ENCODE measurements around the gene CHERP.
A peak's percentile ranks its signal among the peaks of the same experiment; 100 is the strongest.
"Not testable (repeated sequence)": the region's sequence is repeated elsewhere in the genome, so short reads cannot be mapped to it uniquely, and the experiment has no call there.

The CHERP gene

DNA sequence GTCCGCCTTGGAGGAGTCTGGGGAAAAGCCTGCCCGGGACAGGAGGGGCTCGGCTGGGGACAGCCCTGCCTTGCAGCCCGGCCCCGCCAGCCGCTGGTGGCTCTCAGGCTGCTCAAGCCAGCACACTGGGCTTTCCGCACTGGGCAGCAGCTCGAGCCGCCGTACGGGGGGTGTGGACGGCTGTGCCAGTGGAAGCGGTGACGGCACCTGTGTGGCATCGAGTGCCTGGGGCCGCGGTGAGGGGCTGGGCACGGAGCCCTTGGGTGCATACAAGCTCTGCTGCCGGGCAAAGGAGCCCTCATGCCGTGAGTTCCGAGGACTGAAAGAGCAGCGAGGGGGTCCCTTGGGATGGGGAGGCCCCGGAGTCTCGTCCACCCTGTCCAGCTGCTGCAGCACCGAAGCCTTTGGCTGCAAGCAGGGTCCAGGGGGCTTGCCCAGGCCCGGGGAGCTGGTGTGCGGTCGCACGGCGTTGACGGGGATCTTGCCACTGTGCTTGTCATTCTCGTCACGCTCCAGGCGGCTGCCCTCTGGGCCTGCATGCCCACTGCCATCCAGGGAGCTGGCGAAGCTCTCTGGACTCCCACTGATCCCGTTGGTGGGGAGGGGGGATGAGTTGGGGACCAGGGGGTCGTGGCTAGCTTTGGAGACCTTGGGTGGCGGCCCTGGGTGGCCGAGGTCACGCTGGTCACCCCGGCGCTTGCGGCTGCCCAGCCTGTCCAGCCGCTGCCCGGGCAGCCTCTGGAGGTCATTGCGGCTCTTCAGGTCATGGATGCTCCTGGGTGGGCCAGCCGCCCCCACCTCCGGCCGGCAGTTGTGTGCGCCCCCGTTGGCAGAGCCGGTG lies 34.7 kb upstream of the CHERP start:
- DNase-seq: no peak

DNA sequence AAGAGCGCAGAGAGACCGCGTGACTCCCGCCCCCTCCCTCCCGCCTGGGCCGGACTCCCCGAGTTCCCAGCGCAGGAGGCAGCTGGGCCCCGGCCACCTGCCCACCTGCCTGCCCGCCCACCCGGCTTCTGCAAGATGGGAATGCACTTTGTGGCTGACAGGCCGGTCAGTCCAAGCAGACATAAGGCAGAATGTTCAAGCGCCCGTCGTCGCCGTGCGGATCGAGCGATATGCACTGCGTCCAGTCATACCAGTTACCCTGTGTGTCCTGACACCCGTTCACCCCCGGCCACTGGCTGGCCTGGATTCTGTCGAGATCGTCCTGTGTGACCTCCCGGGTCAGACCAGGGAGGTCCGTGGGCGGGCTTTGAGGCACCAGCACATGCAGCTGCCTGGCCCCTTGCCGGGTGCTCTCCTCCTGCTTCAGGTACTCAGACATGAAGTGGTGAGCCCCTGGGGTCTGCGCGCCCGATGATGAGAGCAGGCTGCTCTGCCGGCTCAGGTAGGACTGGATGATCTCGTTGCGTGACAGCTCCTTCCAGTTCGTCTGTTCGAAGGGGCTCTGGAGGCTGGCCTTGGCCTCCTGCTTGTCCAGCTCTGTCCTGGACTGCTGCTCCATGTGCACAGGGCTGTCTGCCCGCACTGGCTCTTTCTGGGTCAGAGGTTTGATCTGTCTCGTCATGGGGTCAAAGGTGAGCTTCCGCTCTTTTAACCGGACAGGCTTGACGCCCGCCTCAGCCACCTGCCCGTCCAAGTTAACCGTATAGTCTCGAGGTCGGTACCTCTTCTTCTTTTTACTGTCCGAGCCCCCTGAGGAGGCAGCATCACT lies 33.8 kb upstream of the CHERP start:
- DNase-seq: no peak

DNA sequence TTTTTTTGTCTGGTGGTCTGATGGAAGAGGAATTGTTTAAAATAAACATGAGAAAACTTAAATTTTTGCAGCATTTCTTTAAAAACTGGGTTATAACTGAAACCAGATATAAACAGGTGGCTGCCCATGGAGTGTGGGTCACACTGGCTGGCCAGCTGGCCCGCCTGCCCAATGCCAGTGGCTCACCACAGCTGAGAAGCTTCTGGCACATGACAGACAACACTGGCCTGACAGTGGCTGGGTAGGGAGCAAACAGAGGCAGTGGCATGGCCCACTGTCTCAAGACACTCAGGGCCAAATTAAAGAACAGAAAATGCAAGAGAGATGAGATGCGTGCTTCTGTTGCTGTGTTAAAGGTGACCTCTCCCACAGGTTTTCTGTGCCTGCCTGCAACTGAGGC lies 33.0 kb upstream of the CHERP start:
- DNase-seq: no peak

DNA sequence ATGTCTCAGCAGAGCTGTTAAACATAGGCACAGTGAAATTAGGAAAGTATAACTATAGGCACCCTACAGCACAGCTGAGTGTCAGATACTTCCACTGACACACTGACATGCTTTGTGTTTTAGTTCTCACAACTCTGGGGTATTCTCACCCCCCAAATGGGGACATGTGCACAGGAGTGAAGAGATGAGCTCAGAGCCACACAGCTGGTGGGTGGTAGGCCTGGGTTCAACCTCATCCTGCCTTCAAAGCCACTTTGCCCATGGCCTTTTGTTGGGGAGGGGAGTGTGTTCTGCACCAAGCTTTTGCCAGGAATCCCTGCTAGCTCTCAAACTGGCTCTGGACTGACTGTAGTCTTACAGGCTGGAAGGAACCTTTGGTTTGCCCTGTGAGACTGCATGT lies 31.7 kb upstream of the CHERP start:
- no peak for DNase-seq

DNA sequence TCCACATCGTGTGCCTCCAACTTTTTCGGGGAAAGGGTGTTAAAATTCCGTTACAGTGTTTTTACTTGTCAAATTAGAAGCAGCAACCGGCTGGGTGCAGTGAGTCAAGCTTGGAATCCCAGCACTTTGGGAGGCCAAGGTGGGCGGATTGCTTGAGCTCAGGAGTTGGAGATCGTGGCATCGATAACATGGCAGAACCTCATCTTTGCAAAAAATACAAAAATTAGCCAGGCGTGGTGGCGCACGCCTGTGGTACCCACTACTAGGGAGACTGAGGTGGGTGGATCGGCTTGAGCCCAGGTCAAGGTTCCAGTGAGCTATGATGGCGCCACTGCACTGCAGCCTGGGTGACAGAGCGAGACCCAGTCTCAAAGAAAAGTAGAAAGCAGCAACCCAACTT lies 31.1 kb upstream of the CHERP start:
- no peak for DNase-seq

DNA sequence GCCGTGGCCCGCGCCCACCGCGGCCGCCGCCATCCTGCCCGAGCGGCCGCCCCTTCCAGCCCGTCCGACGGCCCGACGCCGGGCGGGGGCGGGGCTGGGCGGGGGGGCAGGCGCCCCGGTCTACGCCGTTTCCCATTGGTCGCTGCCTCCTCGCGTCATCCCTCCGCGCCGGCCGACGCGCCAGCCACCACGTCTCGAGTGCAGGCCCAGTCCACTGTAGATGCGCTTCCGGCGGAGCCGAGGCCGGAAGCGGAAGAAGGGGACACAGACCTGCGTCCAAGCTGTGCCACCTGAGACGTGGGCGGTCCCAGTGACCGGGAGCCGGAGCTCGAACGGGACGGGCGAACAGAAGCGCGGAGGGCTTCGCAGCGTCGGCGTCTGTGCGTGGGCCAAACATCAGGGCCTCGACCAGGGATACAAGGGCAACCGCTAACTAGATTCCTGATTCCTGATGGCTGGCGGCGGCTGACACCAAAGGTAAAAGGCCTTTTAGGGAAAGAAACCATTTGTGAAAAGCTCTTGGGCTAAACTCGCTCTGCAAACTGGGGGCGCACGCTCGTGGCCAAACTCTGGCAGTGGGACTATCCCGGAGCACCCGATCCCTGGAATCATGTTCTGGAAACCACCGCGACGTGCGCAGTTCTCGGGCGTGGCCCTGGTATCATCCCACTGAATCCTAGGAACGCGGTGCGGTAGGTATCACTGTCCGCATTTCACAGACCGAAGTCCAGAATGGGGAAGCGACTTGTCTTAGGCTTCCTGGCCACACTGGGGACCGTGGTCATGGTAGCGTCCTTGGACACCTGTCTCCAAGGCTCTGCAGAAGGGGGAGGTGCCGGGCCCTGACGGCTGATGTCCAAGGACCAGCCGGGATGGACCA lies 30.3 kb upstream of the CHERP start, which contains the start of gene SLC35E1:
SLC35E1 (minus strand) TSS at position 84 of the 880 bp plus-strand sequence; CDS start at position 33, 51 bp downstream.
- DNase-seq: peak; percentile 91 to 93

DNA sequence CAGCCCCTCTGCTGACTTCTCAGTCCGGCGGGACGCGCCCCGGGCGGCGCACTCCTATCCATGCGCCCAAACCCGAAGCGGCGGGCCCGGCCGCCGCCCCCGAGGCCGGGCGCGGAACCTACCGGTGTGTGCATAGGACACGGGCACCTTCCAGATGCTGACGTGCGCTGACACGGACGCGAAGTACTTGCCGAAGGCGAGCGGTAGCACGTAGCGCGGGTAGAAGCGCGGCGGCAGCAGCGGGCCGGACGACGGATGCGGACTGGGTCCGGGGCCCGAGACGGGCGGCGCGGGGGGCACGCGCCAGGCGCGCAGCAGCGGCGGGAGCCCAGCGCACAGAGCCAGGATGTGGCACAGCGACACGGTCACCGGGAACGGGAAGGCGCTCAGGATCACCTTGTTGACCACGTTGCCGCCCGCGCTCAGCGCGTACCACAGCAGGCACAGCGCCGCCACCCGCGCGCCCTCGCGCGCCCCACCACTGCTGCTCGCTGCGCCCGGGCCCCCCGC lies 29.6 kb upstream of the CHERP start:
- DNase-seq: peak in 1 of 2 donors; percentile 52

DNA sequence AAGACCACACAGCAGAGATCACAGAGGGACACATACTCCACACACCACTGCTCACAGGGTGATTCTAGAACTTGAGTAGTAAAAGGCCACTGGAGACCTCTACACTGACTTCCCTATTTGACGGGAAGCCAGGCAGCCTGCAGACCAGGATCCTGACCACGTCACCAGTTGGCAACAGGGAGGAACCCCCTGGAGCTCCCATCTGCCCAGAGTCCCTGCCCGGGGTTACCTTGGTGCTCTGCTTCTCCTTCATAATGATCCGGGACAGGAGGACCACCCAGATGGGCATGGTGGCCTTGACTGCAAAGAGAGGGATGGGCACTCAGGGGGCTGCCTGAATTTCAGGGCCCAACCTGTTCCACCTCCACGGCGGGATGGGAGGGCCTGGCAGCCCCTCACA lies 29.0 kb upstream of the CHERP start:
- DNase-seq: no peak

DNA sequence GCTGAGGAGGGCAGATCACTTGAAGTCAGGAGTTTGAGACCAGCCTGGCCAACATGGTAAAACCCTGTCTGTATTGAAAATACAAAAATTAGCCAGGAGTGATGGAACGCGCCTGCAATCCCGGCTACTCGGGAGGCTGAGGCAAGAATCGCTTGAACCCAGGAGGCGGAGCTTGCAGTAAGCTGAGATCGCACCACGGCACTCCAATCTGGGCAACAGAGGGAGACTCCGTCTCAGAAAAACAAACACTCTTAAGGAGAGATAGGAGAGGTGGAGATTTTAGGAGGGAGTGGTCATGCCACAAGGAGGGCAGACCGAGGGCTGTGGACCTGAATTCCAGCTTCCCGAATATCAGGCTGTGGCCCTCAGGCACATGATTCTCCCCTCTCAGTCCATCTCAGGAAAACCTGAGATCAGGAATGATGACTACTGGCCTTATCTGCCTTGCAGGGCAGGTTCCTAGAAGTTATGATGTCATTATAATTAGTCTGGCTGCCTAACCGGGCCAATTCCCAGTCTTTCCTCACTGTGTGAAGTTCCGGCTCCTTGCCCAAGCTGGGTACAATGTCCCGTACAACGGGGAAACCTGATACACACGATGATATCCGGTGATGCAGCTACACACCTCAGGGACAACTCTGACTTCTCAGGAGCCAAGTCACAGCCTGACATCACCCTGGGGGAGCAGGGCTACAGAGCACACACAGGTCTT lies 27.5 kb upstream of the CHERP start:
- DNase-seq: no peak

DNA sequence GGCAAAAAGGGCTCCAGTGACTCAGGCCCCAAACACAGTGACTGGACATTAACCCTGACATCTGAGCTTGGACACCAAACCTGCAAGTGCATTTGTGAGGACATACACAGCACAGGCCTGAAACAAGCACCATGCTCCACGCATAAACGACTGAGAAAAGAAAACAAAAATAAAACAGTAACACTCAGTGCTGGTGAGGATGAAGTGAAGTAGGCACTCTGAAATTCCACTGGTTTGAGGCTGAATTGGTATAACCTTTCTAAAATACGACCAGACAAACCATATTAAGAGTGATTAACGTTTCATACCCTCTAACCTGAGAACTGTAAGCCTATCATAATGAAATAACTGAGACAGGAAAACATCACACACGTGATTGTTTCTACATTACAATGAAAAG lies 24.5 kb upstream of the CHERP start:
- no peak for DNase-seq

DNA sequence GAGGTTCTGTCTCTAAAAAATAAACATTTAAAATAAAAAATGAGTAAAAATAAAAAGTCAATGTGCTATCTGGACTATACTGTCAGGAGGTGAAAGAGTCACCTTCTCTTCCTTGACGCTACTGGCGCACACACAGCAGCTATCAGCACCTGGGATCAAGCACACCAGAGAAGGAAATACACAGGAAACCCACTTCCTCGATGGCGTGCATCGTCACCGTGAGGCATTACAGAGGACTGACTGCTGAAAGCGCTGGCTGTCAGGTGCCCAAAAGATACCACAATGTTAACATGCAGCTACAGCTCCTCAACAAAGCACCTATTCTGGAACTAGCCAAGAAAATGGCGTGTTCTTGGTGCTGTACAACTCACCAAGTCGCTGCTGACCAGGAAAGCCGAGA lies 23.9 kb upstream of the CHERP start:
- DNase-seq: peak; percentile 65 to 66

DNA sequence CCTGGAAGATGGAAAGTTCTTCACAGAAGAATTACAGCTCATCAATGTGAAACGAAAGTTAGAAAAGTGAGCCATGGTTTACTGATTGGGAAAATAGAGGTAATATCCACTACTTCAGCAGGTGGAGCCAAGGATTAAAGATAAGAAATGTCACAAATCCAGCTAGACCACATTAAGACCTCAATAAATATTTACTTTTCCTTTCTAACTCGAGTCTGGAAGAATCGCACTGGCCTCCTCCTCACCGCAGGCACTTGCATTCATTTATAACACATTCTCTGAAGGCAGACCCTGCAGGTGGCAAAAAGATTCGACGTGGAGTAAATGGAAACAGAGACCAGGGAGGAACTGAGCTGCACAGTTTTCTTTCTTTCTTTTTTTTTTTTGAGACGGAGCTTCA lies 22.6 kb upstream of the CHERP start:
- no peak for DNase-seq

DNA sequence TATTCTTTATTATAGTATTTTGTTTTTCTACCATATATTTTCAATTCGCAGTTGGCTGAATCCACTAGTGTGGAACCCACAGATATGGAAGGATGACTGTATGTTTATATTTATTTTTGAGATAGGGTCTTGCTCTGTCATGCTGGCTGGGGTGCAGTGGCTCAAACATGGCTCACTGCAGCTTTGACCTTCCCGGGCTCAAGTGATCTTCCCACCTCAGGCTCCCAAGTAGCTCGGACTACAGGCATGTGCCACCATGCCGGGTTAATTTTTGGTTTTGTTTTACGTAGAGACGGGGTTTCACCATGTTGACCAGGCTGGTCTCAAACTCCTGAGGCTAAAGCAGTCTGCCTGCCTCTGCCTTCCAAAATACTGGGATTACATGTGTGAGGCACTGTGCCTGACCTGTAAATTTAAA lies 20.4 kb upstream of the CHERP start:
- DNase-seq: no peak

DNA sequence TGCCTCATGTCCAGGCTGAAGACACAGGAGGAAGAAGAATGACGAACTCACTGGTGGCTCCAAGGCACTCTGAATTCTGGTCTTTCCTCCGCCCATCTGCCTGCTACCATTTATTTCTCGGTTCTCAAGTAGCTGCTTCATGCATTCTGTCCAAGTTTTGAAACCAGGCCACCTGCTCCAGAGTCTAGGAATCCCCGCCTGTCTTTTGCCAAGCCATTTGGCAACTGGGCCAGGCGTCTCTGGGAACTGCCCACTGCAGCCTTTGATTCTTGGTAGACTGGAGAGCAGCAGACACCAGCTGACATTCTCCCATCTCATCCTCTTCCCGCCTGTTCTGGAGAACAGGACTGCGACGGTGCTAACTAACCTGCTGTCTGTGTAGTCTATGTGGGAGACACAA lies 19.1 kb upstream of the CHERP start:
- no peak for DNase-seq

DNA sequence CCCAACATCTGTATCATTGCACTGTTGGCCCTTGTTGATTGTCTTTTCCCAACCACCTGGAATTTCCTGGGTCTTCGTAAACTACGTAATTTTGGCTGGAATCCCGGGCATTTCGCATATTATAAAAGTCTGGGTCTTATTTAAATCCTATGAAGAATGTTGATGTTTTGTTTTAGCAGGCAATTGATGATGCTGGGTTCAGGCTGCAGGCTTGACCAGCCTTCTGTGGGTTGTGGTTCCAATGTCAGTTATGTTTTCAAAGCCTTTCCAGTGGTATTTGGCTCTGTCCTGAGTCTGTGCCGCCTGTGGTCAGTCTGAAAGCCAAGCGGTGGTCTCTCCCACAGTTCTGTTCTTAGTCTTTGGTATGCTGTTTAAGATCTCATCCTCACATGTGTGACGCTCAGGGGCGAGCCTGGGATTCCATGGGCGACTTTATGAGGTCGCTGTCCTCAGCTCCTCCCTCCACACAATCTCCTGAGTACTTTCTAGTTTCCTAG lies 17.6 kb upstream of the CHERP start:
- DNase-seq: no peak

DNA sequence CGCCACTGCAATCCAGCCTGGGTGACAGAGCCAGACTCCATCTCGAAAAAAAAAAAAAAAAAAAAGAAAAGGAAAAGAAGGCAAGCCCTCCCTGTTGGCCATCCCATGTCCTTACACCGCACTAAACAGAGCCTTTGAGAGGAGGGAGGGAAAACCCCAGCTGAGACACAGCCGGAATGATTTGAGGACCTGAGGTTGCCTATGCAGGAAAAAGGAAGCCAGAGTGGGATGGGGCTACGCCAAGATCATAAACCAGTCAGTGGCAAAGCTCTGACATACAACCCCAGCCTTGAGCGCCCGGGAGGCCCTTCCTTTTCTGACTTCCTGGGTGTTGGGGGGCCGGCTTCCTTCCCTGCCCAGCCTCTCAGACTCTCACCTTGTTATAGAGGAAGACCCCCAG lies 12.5 kb upstream of the CHERP start:
- DNase-seq: no peak

DNA sequence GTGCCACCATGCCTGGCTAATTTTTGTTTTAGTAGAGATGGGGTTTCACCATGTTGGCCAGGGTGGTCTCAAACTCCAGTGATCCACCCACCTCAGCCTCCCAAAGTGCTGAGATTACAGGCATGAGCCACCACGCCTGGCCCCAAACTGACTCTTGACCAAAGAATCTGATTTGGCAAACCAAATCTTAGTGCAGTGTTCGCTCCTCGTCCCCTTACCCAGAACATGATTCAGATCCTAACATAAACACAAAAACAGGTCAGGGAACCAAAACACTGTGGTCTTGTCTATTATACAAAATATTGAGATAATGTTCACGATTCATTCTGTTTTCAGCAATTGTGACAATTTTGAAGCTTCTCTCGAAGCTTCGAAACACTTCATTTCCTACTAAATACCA lies 9.7 kb upstream of the CHERP start:
- DNase-seq: not testable (repeated sequence)

DNA sequence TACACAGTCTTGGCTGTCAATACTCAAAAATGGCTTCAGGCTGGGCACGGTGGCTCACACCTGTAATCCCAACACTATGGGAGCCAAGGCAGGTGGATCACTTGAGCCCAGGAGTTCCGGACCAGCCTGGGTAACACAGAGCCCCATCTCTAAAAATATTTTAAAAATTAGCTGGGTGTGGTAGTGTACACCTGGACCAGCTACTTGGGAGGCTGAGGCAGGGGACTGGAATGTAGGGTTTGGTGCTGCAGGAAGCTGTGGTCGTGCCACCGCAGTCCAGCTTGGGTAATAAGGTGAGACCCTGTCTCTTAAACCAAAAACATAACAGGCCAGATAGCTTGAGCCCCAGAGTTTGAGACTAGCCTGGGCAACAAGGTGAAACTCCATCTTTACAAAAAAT lies 6.7 kb upstream of the CHERP start:
- DNase-seq: no peak

DNA sequence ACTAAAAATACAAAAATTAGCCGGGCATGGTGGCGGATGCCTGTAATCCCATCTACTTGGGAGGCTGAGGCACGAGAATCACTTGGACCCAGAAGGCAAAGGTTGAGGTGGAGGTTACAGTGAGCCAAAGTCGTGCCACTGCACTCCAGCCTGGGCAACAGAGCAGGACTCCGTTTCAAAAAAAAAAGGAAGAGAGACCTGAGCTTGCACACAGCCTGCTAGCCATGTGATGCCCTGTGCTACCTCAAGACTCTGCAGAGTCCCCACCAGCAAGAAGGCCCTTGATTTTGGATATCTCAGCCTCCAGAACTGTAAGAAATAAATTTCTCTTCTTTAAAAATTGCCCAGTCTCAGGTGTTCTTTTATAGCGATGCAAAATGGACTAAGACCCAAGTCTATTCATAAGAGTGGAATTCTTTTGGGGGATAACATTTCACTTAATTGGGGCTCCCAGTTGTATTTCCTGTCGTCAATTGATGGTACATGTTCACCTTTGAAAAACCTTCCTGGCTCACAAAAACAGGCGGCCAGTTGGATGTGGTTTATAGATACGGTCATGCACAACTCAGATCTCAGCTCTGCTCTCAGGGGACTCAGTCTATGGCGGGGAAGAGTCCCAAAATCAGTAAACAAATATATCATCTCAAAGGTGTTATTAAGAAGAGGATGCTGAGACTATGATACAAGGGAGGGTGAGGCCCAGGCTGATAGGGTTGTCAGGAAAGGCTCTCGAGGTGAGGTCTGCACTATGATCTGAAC lies 2.4 kb upstream of the CHERP start:
- no peak for DNase-seq

DNA sequence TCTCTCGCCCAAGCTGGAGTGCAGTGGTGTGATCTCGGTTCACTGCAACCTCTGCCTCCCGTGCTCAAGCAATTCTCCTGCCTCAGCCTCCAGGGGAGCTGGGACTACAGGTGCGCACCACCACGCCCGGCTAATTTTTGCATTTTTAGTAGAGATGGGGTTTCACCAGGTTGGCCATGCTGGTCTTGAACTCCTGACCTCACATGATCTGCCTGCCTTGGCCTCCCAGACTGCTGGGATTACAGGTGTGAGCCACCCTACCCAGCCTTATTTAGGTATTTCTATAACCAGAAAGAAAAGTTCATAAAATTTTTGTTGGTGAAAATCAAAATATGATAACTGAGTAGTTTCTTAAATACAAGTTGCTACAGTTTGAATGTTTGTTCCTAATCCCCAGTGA lies 1.5 kb upstream of the CHERP start:
- DNase-seq: not testable (repeated sequence)

DNA sequence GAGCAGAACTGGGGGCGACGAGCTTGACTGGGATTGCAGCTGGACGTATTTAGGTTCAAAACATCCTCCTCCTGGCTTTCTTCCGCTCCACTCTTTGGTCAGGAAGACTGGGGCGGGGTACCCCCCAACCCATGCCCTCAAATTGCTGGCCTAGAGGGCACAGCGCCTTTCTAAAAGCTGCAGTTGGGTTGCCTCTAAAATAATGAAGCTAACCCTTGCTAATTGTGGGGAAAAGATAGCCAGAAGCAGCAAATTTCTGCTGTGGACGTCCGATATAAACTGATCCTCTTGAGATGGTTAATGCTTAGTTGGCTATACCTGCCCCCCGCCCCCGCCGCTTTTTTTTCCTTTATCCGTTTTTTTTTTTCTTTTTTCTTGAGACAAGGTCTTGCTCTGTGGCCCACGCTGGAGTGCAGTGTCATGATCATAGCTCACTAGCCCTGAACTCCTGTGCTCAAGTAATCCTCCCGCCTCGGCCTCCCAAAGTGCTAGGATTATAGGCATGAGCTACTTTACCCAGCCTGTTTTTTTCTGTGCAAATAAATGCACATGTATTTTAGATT lies 754 bp upstream of the CHERP start:
- peak in 1 of 2 donors; percentile 25 for DNase-seq

Data from stimulated activated CD4-positive, alpha-beta T cell treated with anti-CD3 and anti-CD28 coated beads, Interleukin-2, amount 100 ng/mL, for 24 hours (primary cell).